ENCODE measurements around the gene ZDHHC8.

GRCh38 chr22:20173772-20174171 is 42.2 kb downstream of the ZDHHC8 start:
- no peak for TF ChIP-seq CTCF (IDR thresholded peaks at IDR 0.05)
- TF ChIP-seq POLR2A (IDR thresholded peaks at IDR 0.05) = no peak
